GM10248 (cell line): ENCODE measurements around the gene PTPRN2.

Source experiments
- CTCF ChIA-PET: fragments of 300-600 bp; sonication (Branson Sonifier 250); formaldehyde crosslinking; extraction: SDS; loops from one replicate; lab custom pipeline; 2021; ENCODE audit warnings: antibody characterized with exemption; lab: Yijun Ruan, JAX
- POLR2A ChIA-PET: fragments of 350-650 bp; sonication (Branson Sonifier 250); formaldehyde crosslinking; extraction: SDS; loops from one replicate; lab custom pipeline; 2020; ENCODE audit warnings: antibody characterized with exemption; lab: Yijun Ruan, JAX
- DNase-seq: peaks from one replicate; pipeline ENCODE4 v3.0.0; 2012; ENCODE audit errors: extremely low spot score
- CTCF ChIP-seq: IDR thresholded peaks from 2 replicates; pipeline ENCODE4 v1.5.1; 2012; ENCODE audit warnings: mild to moderate bottlenecking, low read depth; ENCODE audit errors: extremely low read depth, missing control alignments, control extremely low read depth

The PTPRN2 gene

GRCh38 chr7:158582089-158582456 lies 5.5 kb downstream of the PTPRN2 start:
- DNase-seq = no peak
- CTCF ChIA-PET = interaction anchor here (1.8 kb wide), 1 partner anchor 9 kb away, joined by 6 read pairs; no protein-coding TSS in a partner anchor
- no peak for TF ChIP-seq CTCF
- POLR2A ChIA-PET = no interaction called here

GRCh38 chr7:158581440-158582088 lies 6.1 kb downstream of the PTPRN2 start:
- POLR2A ChIA-PET = no interaction called here
- TF ChIP-seq CTCF = no peak
- CTCF ChIA-PET = interaction anchor here (1.5 to 1.8 kb wide), 2 partner anchors 8 to 12 kb away, joined by 3 to 6 read pairs; no protein-coding TSS in a partner anchor
- DNase-seq = no peak

GRCh38 chr7:158579662-158580646 lies 7.7 kb downstream of the PTPRN2 start:
- CTCF ChIA-PET = interaction anchor here (1.5 kb wide), 1 partner anchor 14 kb away, joined by 3 read pairs; no protein-coding TSS in a partner anchor
- no peak for TF ChIP-seq CTCF
- POLR2A ChIA-PET = no interaction called here
- DNase-seq = no peak

GRCh38 chr7:158576050-158576762 lies 11.4 kb downstream of the PTPRN2 start:
- ChIA-PET CTCF (no interaction called here), POLR2A (no interaction called here)
- TF ChIP-seq CTCF = no peak

GRCh38 chr7:158574308-158575036 lies 13.2 kb downstream of the PTPRN2 start:
- DNase-seq = no peak
- ChIA-PET CTCF (no interaction called here), POLR2A (no interaction called here)
- no peak for TF ChIP-seq CTCF

More at GRCh38 chr7:158576050-158576762, 11.4 kb downstream of the PTPRN2 start:
- no peak for DNase-seq
